Peyer's patch (tissue), 4 donors: ENCODE results near the gene RXFP4.

Source experiments
- CTCF ChIP-seq, 6 experiments: fragments of 450-650 bp in 4 of 6; fragments of 200-600 bp in 2 of 6; sonication (generic) in 1 of 6; IDR thresholded peaks; one replicate each; pipeline ENCODE4 v1.5.1; 2017 to 2019; ENCODE audit warnings: antibody characterized with exemption in 6 of 6, mild to moderate bottlenecking in 3 of 6, moderate library complexity in 1 of 6
- POLR2A ChIP-seq, 2 donors: fragments of 450-650 bp; IDR thresholded peaks; one replicate each; pipeline ENCODE4 v1.5.1; 2017; ENCODE audit warnings: antibody characterized with exemption in 2 of 2, mild to moderate bottlenecking in 2 of 2, moderate library complexity in 2 of 2

- TF ChIP-seq POLR2A (IDR thresholded peaks at IDR 0.05) (no peak), CTCF (IDR thresholded peaks at IDR 0.05) (no peak)
Measured at GRCh38 chr1:155976913-155977689, 35.7 kb downstream of the RXFP4 start.
